A549 treated with AZD9567 at 1 μM for 4 hours (cell line): ENCODE results near the gene MSANTD2. TPM values are rescaled to one million over a fixed set of nuclear protein-coding genes. Genes with fewer than 3 reads are reported as not detected.

Experiments
- total RNA-seq: library from RNA; stranded (reverse); fragments of 200-300 nt; extraction: Qiagen RNA extraction; gene quantifications from 5 replicates; pipeline ENCODE4 v1.2.3, GENCODE V29; 2022; ENCODE audit not compliant: insufficient read depth

MSANTD2 gene
- total RNA-seq = 5.6 to 6.5 TPM (median 6.2 TPM) in 5 replicates

GRCh38 chr11:124800226-124800929 lies at the start of gene MSANTD2:
TSS of gene MSANTD2 (minus strand) at chr11:124800406. CDS start at chr11:124800380, 26 bp downstream.

GRCh38 chr11:124762105-124762623 lies 38.0 kb downstream of the MSANTD2 start, which contains the start of gene ESAM:
TSS of gene ESAM (minus strand) at chr11:124762290. CDS start at chr11:124762154, 136 bp downstream.

GRCh38 chr11:124751741-124752470 lies 48.3 kb downstream of the MSANTD2 start, which contains the start of gene VSIG2:
TSS of gene VSIG2 (minus strand) at chr11:124752255. CDS start at chr11:124752137, 118 bp downstream.

GRCh38 chr11:124739479-124740276 lies 60.5 kb downstream of the MSANTD2 start, which contains the start of gene NRGN:
TSS of gene NRGN (plus strand) at chr11:124739942. CDS start at chr11:124740085, 143 bp downstream.

Other genes with a start within 250 kb of the MSANTD2 start
- gene OR8A1, start 230.4 kb downstream of the MSANTD2 start, total RNA-seq = not detected in 5 replicates
- not detected in 5 replicates for gene PANX3, start 189.0 kb downstream of the MSANTD2 start, total RNA-seq
- gene TBRG1, start 177.5 kb downstream of the MSANTD2 start, total RNA-seq = 11.5 to 17.9 TPM (median 16.5 TPM) in 5 replicates
- gene SIAE, start 126.7 kb downstream of the MSANTD2 start, total RNA-seq = 14.9 to 22.7 TPM (median 15.6 TPM) in 5 replicates
- 16.9 to 38.2 TPM (median 17.8 TPM) in 5 replicates for gene SPA17, start 126.5 kb downstream of the MSANTD2 start, total RNA-seq
- gene NRGN, start 60.5 kb downstream of the MSANTD2 start, total RNA-seq = 4.0 to 11.9 TPM (median 10.6 TPM) in 5 replicates
- not detected in 5 replicates for gene VSIG2, start 48.2 kb downstream of the MSANTD2 start, total RNA-seq
- 7.0 to 13.5 TPM (median 11.6 TPM) in 5 replicates for gene ESAM, start 38.1 kb downstream of the MSANTD2 start, total RNA-seq
- gene ROBO3, start 65.0 kb upstream of the MSANTD2 start, total RNA-seq = 2.0 to 3.0 TPM (median 2.9 TPM) in 5 replicates
- gene ROBO4, start 97.5 kb upstream of the MSANTD2 start, total RNA-seq = not detected in 5 replicates
- not detected in 5 replicates for gene HEPN1, start 118.8 kb upstream of the MSANTD2 start, total RNA-seq
- not detected in 5 replicates for gene HEPACAM, start 135.6 kb upstream of the MSANTD2 start, total RNA-seq
- 0.49 to 0.66 TPM (median 0.55 TPM) in 5 replicates for gene CCDC15, start 153.8 kb upstream of the MSANTD2 start, total RNA-seq